Dendritic cell treated with granulocyte-macrophage colony-stimulating factor and Interleukin-4, amounts not matched to agents 40 ng/mL and 50 ng/mL, for 4 days (primary cell): Measurements from ENCODE around the gene PGAP3.

Experiments used
- H3K27ac Mint-ChIP-seq: one replicate; pipeline ENCODE4 v1.8.0; 2022; ENCODE audit warnings: mild to moderate bottlenecking, mixed read lengths
- H3K27me3 Mint-ChIP-seq: one replicate; pipeline ENCODE4 v1.8.0; 2022; ENCODE audit warnings: mild to moderate bottlenecking, mixed read lengths
- H3K36me3 Mint-ChIP-seq: one replicate; pipeline ENCODE4 v1.8.0; 2022; ENCODE audit warnings: low read depth, mixed read lengths
- H3K4me1 Mint-ChIP-seq: one replicate; pipeline ENCODE4 v1.8.0; 2022; ENCODE audit warnings: low read depth, mixed read lengths
- H3K4me3 Mint-ChIP-seq: one replicate; pipeline ENCODE4 v1.8.0; 2022; ENCODE audit warnings: mild to moderate bottlenecking, moderate library complexity, mixed read lengths
- H3K9me3 Mint-ChIP-seq: one replicate; pipeline ENCODE4 v1.8.0; 2022; ENCODE audit warnings: mixed read lengths
- intact Hi-C: fragments of 100-400 bp; cut with micrococcal nuclease; formaldehyde crosslinking; loops from one replicate; pipeline ENCODE4 v1.15.0; 2022

PGAP3 gene

DNA sequence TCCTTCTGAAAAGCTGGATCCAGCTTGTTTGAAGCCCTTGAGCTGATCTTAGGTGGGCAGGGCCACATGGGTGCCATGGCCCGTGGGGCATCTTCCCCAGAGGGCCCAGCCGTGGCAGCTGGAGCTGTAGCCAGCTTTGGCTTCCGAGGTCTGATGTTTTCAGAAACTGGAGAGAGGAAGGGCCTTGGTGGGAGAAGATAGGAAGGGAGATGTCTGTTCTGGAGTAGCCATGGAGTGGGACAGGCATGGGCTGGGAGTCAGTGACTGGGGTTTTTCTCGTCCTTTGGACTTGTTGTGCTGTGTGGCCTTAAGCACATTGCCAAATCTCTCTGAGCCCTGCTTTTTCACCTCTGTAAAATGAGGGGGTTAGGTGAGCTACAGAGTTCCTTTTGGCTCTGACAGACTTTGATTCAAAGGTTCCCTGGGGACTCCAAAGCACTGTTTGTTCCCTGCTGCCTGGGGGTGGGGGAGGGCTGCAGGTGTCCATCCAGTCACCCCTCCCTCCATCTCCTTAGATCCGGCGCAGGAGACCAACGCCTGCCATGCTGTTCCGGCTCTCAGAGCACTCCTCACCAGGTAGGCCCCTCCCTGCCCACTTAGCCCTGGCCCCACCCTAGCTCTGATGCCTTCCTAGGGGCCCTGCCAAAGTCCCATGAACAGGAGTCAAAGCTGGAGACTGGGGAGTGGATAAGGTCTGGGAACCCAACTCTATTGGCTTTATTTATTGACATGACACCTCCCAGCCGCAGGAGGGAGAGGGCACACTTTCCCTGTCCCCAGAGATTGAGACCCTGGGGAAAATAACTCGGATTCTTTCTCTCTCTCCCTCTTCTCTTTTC is 59.0 kb downstream of the PGAP3 start:
- no peaks in the 10 kb centered on the region for H3K36me3 Mint-ChIP-seq
- peaks cover 69% of the 10 kb centered on the region for H3K27me3 Mint-ChIP-seq
- H3K9me3 Mint-ChIP-seq: no peaks in the 10 kb centered on the region
- intact Hi-C loops: no loop called here
- peaks cover 31% of the 10 kb centered on the region for H3K4me1 Mint-ChIP-seq
- H3K27ac Mint-ChIP-seq: no peak overlapping the region
- no peak overlapping the region for H3K4me3 Mint-ChIP-seq

DNA sequence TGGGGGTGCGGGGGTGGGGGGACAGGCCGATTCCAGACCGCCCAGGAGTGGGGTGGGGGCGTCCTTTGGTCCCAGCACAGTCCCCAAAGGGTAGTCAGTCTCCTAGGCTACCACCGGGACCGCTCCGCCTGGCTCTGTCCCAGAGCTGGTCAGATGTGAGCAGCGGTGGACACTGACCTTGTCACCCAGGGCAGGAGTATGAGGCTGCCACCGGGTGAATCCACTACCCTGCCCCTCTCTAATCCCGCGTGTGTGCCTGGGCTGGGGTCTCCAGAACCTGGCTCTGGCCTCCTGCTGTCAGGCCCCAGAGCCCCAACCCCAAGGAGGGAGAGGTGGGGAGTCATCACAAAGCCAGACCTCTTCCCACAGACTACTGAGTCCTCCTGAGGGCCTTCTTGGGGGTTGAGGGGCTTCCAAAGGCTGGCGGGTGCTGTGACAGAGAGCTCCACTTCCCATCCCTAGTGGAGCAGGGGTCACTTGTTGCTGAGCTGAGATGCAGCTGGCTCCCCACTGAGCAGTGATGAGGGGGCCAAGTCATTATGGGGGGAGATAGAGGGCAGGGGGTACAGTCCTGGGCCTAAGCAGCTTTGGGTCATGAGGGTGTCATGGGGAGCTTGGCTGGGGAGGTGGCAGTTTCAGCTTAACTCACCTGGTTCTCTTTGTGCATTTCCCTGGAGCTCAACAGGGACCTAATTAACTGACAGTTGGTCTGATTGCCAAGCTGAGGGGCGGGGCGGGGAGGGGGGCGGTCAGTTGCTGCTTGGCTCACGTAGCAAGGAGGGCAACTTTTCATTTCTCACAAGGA is 59.9 kb downstream of the PGAP3 start:
- peaks cover 30% of the 10 kb centered on the region for H3K4me1 Mint-ChIP-seq
- H3K4me3 Mint-ChIP-seq: no peak overlapping the region
- H3K36me3 Mint-ChIP-seq: no peaks in the 10 kb centered on the region
- peaks cover 70% of the 10 kb centered on the region for H3K27me3 Mint-ChIP-seq
- intact Hi-C loops: no loop called here
- no peak overlapping the region for H3K27ac Mint-ChIP-seq
- H3K9me3 Mint-ChIP-seq: no peaks in the 10 kb centered on the region

- intact Hi-C loops: no loop called here
- Mint-ChIP-seq H3K27ac (no peak overlapping the region), H3K4me3 (peak overlapping the region; percentile 33)
Observed at GRCh38 chr17:39627047-39627711, 60.7 kb downstream of the PGAP3 start.

DNA sequence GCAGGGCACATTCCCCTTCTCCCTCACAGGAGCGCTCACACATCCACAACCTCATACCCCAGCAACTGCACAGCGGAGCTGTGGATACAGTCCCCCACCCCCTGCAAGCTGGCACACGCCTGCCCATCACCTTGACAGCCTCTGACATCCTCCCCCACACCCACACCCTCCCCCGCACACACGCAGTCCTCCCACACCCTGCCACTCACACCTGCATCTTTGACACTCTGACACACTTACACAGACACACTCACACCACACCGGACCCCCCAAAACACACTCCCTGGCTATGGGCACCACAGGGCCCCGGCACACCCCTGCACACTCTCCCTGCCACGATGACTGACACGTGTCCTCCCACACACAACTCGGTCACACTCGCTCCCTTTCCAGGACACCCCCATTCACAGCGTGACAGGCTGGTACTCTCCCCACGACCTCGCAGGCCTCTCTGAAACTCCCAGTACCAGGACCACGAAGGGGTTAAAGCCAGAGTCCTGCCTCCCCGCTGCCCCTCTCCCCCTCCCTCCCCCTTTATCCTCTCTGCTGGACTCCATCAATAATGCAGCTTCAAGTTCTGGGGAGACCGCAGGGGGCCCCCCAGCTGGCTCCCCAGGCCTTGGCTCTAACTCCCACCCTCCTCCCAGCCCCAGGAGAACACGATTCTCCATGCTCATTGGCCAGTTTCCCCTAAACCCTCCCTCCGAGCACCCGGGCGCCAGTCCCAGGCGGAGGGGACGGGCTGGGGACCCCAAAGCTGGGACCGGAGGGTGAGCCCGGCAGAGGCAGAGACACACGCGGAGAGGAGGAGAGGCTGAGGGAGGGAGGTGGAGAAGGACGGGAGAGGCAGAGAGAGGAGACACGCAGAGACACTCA is 61.4 kb downstream of the PGAP3 start, which contains the start of gene PPP1R1B:
Gene PPP1R1B, plus strand, starts transcription at position 782 of the 876 bp plus-strand sequence. CDS start 441 bp downstream, outside the sequence.
- Mint-ChIP-seq H3K27me3 (peaks cover 70% of the 10 kb centered on the region), H3K27ac (peak within 1 kb of the TSS; percentile 5), H3K9me3 (no peaks in the 10 kb centered on the region), H3K4me1 (peaks cover 35% of the 10 kb centered on the region), H3K4me3 (peak within 1 kb of the TSS; percentile 33), H3K36me3 (no peaks in the 10 kb centered on the region)
- intact Hi-C loops: no loop called here

More at GRCh38 chr17:39627047-39627711, 60.7 kb downstream of the PGAP3 start:
- no peaks in the 10 kb centered on the region for H3K9me3 Mint-ChIP-seq
- peaks cover 70% of the 10 kb centered on the region for H3K27me3 Mint-ChIP-seq
- H3K4me1 Mint-ChIP-seq: peaks cover 28% of the 10 kb centered on the region
- no peaks in the 10 kb centered on the region for H3K36me3 Mint-ChIP-seq

DNA sequence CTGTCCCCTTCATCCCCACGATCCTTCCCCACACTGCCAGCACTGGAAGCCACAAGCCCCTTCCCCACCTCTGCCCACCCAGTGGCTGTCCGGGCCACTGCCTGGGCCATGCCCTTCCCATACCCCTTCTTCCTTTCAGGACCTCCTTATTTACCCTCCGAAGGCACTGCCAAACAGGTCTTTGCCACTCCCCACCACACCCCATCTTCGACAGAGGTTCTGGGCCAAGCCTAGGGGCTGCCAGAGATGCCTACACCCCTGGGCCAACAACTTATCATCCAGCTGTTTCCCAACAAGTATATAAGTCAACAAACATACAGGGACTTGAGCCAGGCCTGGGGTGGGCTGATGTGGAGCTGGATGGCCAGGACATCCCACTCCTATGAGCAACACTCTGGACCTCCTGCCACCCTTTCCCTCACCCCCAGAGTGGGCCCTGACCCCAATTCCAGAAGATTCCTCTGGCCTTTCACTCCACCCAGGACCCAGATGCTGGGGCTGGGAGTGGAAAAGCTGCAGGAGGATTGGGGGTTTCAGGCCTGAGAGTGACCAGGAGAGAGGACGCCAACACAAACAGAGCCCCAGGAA is 62.6 kb downstream of the PGAP3 start:
- H3K9me3 Mint-ChIP-seq: no peaks in the 10 kb centered on the region
- no peak overlapping the region for H3K27ac Mint-ChIP-seq
- intact Hi-C loops: no loop called here
- peaks cover 33% of the 10 kb centered on the region for H3K4me1 Mint-ChIP-seq
- no peak overlapping the region for H3K4me3 Mint-ChIP-seq
- peaks cover 71% of the 10 kb centered on the region for H3K27me3 Mint-ChIP-seq
- H3K36me3 Mint-ChIP-seq: no peaks in the 10 kb centered on the region

GRCh38 chr17:39624313-39624712 is 63.5 kb downstream of the PGAP3 start:
- Mint-ChIP-seq H3K4me3 (no peak overlapping the region), H3K36me3 (no peaks in the 10 kb centered on the region), H3K27ac (no peak overlapping the region), H3K27me3 (peaks cover 76% of the 10 kb centered on the region), H3K4me1 (peaks cover 23% of the 10 kb centered on the region), H3K9me3 (no peaks in the 10 kb centered on the region)
- intact Hi-C loops: loop anchor here (5.0 kb wide), 1 partner anchor 97 kb away; no protein-coding TSS in a partner anchor

- Mint-ChIP-seq H3K9me3 (no peaks in the 10 kb centered on the region), H3K36me3 (no peaks in the 10 kb centered on the region), H3K27me3 (peaks cover 78% of the 10 kb centered on the region), H3K4me1 (peaks cover 25% of the 10 kb centered on the region), H3K4me3 (no peak overlapping the region), H3K27ac (no peak overlapping the region)
- intact Hi-C loops: loop anchor here (1.0 to 5.0 kb wide), 3 partner anchors 13 to 96 kb away; partner anchors contain the start of gene STARD3
Observed at GRCh38 chr17:39623356-39623950, 64.4 kb downstream of the PGAP3 start.

- Mint-ChIP-seq H3K27me3 (peaks cover 75% of the 10 kb centered on the region), H3K36me3 (no peaks in the 10 kb centered on the region), H3K4me1 (peaks cover 28% of the 10 kb centered on the region), H3K27ac (no peak overlapping the region), H3K9me3 (no peaks in the 10 kb centered on the region), H3K4me3 (no peak overlapping the region)
- intact Hi-C loops: loop anchor here (1.0 to 5.0 kb wide), 6 partner anchors 14 to 132 kb away; partner anchors contain the start of genes PNMT and STARD3
Observed at GRCh38 chr17:39622380-39623006, 65.4 kb downstream of the PGAP3 start.

DNA sequence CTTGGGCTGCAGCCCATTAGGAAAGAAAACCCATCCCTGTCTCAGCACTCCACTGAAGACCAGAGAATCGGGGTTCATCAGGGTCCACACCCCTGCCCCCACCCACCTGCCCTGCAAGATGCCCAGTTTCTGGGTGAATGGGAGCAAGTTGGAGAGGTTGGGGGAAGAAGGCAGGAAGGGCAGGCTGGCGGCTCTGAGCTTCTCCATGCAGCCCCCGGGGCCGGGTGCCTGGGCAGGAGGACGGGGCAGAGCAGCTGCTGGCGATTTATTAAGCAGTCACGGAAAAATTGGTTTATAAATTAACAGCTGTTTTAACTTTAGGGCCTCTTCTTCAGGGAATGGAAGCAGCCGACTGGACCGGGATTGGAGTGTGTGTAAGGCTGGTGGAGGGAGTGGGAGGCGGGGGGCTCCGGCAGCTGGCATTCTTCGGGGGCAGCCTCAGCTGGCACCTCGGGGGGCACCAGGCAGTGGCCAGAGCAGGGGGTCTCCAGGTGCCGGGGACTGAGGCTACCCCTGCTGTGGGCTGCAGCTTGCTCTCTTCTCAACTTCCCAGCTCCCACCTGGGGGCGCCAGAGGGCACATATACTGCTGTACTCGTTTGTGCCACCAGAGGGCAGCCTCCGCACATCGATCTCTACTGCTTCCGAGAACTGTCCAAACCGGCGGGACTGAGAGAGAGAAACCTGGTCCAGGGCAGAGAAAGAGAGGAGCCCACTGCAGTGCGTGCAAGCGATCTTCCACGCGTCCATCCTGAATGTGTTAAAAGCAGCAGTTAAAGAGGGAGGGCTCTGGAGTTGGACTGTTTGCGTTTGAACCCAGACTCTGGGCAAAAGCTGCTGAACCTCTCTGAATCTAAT is 66.1 kb downstream of the PGAP3 start:
- Mint-ChIP-seq H3K9me3 (no peaks in the 10 kb centered on the region), H3K4me3 (no peak overlapping the region), H3K27me3 (peaks cover 80% of the 10 kb centered on the region), H3K4me1 (peaks cover 32% of the 10 kb centered on the region), H3K27ac (no peak overlapping the region), H3K36me3 (no peaks in the 10 kb centered on the region)
- intact Hi-C loops: loop anchor here (1.0 to 5.0 kb wide), 5 partner anchors 15 to 133 kb away; partner anchors contain the start of genes PNMT and STARD3
